COLO668 (cell line): ENCODE measurements around the gene WTIP.
"Not testable (repeated sequence)": the region's sequence is repeated elsewhere in the genome, so short reads cannot be mapped to it uniquely, and the experiment has no call there.

Source experiments
- DNase-seq: peaks from one replicate; lab custom pipeline; 2025; ENCODE audit not compliant: unreplicated experiment; lab: John Stamatoyannopoulos, UW

WTIP gene

DNA sequence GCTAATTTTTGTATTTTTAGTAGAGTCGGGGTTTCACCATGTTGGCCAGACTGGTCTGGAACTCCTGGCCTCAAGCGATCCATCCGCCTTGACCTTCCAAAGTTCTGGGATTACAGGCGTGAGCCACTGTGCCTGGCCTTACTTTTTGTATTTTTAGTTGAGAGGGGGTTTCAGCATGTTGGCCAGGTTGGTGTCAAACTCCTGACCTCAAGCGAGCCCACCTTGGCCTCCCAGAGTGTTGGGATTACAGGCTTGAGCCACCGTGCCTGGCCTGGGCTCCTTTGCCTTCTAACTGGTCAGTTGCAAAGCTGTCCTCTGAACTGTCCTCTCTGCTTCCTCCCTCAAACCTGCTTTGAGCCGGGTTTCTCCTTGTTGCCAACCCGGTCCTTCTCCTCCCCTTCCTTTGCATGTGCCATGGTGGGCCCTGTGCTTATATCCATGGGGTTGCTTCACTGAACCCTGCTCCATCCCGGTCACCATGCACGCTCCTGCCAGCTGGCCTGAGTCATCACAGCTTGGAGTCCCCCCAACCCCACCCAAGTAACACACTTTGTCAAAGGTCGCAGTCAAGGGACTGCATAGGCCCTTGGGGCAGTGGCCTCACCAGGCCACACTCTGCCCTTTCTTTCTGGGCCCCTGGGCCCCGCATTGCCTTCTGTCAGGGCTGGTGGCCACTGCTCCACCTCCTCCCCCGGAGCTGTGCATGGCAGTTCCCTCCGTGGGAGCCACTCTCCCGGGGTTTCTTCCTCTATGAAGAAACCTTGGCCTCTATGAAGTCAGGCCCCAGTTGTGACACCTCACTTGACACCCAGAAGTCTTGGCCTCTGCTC, 21.2 kb downstream of the WTIP start:
- no peak for DNase-seq

DNA sequence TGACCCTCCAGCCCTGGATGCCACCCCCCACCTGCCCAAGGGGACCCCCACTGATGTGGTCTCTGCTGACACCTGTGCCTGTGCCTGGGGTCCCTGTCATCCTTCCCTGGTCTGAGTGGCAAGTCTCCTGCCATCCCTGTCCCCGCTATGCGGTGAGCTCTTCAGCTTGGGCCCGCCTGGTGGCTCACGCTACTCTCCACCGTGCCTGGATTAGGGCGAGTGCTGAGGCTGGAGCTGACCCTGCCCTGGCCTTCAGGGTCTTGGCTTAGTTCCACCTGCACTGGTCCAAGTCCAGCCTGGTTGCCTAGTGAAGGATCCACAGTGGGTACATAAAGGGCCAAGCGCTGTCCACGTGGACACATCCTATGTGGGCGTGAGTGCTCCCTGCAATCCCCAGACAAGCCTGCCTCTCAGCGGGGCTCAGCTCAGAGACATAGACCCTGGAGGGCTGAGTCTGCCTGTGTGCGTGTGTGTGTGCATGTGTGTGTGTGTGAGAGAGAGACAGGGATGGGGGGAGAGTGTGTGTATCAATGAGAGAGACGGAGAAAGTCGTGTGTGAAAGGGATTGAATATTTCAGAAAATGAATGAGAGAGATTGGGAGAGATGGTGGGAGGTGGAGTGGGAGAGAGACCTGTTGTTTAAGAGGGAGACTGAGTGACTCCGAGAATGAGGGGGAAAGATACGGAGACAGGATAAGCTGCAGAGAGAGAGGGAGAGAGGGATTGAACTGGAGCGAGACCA, 22.1 kb downstream of the WTIP start:
- DNase-seq = no peak

DNA sequence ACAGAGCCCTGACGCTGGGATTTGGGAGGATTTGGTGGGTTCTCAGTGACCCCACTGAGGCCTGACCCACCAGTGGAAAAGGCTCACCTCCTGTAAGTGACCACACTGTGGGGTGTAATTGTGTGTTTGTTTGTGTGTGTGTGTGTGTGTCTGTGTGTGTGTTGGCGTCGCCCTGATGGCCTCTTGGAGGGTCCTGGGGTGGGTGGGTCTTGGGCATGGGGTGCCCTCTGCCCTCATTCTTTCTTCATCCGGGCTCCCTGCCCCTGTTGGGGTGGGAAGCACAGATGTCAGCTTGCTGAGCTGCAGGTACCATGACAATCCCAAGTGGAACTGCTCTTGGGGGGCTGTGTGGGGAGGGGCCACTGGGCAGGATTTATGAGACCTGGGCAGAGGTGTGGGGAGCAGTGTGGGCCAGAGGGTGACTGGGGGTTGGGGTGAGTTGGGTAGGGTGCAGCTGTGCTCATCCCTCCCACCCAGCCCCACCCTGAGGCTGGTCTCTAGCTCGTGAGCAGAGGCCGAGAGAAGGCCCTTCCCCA, 22.8 kb downstream of the WTIP start:
- DNase-seq = no peak

DNA sequence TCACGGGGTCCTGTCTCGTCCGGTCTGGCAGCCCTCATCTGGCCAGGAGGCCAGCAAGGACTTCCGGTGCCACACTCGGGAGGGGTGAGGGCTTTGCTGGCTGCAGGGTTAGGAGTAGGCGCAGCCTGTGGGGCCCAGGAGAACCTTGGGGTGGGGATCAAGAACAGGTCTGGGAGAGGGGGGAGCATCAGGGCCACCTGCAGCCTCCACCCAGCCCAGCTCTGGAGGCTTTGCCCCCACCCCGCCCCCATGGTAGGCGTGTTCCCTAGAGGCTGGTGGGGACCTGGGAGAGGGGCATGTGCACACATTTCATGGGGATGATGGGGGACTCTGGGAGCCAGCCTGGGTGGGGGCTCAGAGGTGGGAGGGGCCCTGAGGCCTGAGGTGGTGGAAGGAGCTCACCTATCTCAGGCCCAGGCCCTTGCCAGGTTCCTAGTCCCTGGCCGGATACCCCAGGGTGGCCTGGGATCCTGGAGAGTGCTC, 23.3 kb downstream of the WTIP start:
- DNase-seq = no peak

DNA sequence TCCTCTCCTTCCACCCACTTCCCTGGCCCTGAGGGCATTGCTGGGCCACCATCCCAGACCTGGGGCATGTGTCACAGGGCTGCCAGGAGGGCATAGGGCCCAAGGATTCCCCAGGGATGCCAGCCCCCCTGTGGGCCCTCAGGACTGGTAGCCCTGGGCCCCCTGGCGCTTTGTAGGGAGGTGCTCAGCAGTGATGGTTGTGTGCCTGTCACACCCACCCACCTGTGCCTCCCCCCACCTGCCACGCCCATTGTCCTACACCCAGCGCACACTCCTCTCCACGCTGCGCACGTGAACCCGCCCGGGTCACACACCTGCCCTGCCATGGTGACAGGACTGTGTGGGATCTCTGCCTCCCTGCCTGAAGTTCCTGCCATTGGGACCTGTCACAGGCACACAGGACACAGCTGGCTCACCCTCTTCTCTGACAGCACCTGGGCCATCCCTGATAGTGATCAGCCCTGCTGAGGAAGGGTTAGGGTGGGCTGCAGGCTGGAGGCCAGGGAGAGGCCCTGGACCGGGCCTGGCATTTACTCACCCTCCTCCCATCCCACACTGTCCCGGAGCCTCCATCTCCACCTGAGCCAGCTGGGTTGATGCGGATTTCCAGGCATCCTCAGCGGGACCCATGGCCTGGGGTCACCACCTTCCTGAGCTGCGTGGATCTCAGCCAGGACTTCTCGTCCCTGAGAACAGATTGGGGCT, 23.9 kb downstream of the WTIP start:
- DNase-seq = no peak

DNA sequence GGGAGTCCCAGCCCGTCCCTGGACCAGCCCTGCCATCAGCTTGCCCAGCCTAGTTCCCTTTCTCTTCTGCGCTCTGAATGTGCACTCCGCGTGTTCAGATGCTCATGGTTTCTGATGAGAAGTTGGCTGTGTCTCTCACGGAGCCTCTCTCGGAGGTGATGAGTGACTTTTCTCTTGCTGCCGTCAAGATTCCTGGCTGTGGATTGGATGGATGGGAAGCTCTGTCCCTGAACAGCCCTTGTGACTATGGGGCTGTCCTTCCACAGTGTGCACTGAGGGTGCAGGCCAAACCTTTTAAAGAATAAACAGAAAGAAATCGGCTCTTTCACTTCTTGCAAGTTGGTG, 24.4 kb downstream of the WTIP start:
- DNase-seq = no peak

DNA sequence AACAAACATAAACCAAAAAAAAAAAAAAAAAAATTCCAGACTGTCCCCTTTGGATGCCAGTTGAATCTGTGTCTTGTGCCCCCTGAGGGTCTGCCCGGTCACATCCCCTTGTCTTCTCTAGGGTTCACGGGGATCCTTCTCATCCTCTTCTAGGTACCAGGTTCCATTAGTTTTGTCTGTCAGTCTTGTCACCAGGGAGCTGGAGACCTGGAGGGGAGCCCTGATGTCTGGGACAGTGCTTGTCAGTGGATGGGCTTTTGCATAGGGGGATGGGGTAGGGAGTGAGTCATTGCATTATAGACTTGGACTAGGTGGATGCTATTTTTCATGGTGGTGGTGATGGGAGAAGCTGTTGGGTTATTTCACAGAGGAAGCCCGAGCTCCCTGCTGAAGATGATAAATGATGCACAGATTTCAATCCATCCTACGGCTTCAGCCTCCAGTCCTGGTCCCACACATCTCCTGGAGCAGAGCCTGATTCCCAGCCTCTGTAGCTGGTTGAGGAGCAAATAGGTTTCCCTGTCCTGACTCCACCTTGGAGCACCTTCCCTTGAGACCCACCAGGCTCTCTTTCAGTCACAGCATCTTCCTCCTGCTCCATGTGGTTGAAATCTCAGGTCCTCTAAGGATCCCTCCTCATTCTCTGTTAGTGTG, 26.0 kb downstream of the WTIP start:
- DNase-seq = no peak

DNA sequence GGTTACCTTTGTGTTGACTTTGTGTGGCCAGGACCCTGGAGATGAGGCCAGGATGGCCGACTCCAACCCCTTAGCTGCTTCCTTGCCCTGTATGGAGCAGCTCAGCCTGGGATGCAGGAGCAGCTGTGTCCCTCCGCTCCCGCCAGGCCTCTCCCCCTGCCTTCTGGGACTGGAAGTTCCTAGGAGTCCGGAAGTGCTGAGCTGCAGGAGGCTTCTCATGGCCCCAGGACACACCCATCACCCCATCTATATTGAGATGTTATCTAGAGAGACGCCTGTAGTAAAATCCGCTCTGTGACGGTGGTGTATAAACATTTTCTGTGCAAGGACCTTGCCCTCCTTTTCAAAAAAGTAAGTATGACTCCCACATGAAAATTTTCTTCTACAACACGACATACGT, 27.0 kb downstream of the WTIP start:
- no peak for DNase-seq

DNA sequence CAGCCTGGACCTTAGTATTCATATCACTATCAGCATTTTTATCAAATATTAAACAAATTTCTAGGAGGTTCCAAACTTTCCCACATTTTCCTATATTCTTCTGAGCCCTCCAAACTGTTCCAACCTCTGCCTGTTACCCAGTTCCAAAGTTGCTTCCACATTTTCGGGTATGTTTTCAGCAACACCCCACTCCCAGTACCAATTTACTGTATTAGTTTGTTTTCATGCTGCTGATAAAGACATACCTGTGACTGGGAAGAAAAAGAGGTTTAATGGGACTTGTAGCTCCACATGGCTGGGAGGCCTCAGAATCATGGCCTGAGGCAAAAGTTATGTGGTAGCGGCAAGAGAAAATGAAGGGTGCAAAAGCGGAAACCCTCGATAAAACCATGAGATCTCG, 29.3 kb downstream of the WTIP start:
- not testable (repeated sequence) for DNase-seq

DNA sequence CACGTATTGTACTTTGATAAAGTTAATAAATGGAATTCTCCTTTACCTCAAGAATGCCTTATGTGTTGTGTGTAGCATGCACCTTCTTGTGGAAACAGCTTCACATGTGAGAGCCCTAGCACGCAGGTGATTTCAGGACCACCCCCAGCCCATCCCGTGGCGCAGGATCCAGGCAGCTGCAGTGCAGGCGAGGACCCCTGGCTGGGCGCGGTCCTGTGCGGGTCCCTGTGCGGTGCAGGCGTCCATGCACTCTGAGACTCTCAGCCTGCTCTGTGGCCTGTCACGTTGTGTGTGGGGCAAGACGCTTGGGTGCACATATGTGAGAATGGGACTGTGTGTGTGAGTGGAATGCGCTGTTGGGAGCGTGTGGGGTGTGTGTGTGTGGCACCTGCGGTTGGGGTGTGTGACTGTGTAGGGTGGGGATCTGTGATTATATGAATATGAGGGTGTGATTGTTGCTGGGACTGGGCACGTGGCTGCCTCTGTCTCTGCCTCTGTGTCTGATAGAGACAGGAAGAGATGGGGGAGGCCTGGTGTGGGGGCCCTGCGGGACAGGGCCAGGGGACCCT, 30.8 kb downstream of the WTIP start:
- DNase-seq = no peak

DNA sequence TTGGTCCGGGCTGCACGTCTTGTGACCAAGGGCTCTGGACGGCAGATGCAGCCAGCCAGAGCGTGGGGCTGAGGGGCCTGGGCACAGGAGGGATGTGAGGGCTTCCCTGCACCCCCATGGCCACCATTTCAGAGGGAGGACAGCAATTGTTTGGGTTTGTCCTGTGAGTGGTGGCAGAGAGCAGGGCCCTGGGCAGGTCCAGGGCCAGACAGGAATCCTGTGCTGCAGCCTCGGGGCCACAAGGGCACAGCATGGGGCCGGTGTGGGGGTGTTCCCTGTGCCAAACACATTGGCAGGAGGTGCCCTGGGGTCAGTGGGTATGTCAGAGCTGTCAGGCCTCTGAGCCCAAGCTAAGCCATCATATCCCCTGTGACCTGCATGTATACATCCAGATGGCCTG, 32.2 kb downstream of the WTIP start:
- no peak for DNase-seq

DNA sequence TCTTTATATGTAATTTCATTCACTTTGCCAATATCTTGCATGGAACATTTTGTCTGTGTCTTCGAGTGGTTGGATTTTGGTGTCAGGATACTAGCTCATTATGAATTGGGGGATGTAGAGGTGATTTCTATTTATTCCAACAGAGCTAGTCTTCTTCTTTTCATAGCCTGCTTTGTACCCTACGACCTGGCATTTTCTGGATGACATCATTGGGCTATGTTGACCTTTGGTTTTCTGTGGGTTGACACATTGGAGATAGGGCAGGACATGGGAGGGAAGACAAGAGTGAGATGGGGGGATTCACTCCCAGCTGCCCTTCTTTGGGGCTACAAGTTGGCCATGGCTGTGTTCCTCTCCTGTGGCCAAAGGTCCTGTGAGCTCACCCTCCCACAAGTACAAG, 38.0 kb downstream of the WTIP start:
- no peak for DNase-seq

DNA sequence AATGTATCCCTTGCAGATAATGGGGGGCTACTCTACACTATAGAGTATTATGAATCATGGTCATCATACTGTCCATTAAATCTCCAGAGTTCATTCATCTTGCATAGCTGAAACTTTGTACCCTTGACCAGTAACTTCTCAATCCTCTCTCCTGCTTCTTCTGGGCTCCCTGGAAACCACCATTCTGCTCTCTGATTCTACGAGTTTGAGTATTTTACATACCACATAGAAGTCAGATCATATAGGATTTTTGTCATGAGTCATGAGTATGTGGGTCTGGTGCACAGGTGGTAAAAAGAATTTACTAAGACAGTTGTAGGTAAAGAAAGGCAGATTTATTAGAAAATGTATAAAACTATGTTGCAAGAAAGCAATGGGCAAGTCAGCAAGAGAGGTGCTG, 41.9 kb downstream of the WTIP start:
- DNase-seq = no peak

DNA sequence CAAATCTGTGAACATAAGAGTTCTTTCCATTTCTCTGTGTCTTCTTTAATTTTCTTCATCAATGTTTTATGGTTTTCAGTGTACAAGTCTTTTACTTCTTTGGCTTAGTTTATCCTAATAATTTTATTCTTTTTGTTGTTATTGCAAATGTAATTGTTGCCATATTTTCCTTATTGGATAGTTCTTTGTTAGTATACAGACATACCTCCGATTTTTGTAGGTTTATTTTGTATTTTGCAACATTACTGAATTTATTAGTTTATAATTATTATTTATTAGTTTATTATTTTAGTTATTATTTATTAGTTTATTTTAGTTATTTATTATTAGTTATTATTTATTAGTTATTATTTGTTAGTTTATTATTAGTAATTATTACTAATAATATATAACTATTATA, 43.4 kb downstream of the WTIP start:
- DNase-seq = no peak

DNA sequence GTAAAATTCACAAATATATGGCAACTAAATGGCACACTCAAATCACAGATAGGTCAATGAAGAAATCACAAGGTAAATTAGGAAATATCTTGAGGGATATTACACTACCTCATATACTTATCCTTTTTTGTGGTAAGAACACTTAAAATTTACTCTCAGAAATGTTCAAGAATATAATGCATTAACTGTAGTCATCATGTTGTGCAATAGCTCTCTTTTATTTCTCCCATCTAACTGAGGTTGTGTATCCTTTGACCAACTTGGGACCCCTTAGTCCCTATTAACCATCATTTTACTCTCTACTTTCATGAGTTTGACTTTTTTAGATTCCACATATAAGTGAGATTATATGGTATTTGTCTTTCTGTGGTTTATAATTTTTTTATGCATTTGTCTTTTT, 52.6 kb downstream of the WTIP start:
- DNase-seq = no peak

DNA sequence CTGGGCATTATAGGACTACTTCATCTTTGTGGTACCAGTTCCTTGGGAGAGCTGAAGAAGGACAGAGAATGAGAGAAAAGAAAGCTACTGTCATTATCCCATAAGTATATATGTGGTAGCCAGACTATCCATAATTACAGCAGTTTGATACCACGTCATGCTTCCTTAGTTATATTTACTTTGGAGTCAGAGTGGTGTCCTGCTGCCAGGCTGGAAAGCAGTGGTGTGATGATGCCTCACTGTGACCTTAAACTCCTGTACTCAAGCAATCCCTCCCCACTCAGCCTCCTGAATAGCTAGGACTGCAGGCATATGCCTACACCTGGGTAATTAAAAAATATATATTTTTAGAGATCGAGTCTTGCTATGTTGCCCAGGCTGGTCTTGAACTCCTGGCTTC, 57.8 kb downstream of the WTIP start:
- no peak for DNase-seq

DNA sequence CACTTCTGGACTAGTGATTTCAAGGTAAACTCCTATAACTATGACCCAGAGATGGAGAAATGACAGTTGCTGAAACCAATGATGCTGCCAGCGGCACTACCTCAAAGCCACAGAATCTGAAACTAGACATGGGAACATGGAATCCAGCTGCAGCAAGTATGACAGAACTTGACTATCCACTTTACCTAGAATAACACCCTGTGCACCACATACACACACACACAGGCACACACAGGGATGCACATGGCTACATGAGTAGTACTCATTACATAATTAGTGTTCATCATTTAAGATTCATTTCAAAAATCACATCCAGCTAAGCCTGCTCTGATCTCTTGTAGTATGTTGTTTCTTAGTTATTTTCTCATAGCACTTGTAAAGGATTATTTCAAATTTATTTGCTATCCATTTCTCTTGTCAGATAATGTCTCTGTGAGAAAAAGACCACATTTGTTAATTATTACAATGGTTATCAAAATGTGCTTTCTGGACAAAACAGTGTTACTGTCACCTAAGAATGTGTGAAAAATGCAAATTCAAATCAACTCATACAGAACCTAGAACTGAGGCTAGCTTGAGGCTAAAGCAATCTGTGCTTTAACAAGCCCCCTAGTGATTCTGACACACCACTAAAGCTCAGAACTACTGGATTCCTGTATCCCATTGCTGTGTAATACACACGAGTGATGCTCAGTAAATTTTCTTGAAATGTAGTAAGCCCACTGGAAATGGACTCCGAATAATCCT, 59.4 kb downstream of the WTIP start:
- no peak for DNase-seq

DNA sequence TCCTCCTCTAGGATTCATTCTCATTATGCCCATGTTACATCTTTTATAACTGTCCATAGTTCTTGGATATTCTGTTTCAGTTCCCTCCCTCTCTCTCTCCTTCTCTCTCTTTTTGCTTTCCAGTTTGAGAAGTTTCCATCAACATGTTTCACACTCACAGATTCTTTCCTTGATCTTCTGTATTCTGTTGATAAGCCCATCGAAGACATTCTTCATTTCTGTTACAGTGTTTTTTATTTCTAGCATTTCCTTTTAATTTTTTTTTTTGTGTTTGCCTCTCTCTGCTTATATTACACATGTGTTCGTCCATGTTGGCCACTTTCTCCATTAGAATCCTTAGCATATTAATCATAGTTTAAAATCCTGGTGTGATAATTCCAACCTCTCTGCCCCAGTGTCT, 68.3 kb downstream of the WTIP start:
- no peak for DNase-seq

DNA sequence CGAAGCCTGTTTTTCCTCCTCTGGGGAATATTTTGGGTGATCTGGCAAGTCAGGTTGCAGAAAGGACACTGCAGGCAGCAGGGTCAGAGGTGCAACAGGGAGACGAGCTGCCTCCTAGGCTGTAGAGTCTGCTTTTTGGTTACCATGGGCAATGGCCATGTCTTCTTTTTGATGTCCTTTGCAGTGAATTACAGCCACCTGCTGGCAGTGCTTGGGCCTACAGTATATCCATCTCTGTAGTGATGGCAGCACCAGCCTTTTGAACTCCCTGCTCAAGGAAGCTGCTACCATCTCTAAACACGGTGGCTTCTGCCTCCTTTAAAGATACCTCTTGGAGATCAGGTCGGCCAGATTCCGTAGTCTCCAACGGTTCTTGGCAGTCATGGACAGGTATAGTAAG, 73.9 kb downstream of the WTIP start:
- peak; percentile 4 for DNase-seq

DNA sequence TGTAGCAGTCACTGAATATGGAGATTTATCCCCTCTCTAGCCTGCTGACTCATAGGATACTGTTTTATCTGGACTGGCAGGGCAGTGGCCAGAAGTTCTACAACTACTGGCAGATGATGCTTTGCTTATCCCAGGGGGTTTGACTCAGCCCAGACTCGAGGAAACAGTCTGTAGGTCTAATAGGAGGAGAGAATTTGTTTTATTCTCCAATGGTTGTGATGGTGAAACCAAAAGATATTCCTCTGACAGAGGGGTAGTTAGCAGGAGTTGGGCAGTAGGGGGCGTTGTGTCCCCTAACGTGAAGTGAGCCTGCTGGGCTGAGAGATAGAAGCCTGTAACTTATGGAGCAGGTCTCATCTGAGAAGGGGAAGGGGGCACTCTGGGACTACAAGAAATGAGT, 74.9 kb downstream of the WTIP start:
- peak; percentile 19 for DNase-seq
